Measurements from ENCODE around the gene ROR1. TPM values are rescaled to one million over a fixed set of nuclear protein-coding genes. Genes with fewer than 3 reads are reported as not detected.

The ROR1 gene
- total RNA-seq, 4 donors from 2014 or later = 5.1 to 7.3 (median 6.5) TPM

GRCh38 chr1:64162151-64162550, 388.3 kb downstream of the ROR1 start:
- no peak for DNase-seq (ENCODE audit: extremely low spot score)
- no peak overlapping the region for H3K4me3 ChIP-seq
- intact Hi-C loops (cut with DNase I) = no loop called here
- peaks cover 0 to 14% (median 0%) of the 10 kb centered on the region in 4 donors for H3K36me3 ChIP-seq
- peak overlapping the region in 2 of 4 donors; percentile 11 to 39 for H3K27ac ChIP-seq (replicated peaks in 1 of 4)
- no peaks in the 10 kb centered on the region for H3K27me3 ChIP-seq
- no peaks in the 10 kb centered on the region for H3K9me3 ChIP-seq
- TF ChIP-seq EP300 (IDR thresholded peaks at IDR 0.05) (no peak), POLR2AphosphoS5 (IDR thresholded peaks at IDR 0.05) (no peak), CTCF (IDR thresholded peaks at IDR 0.05) (no peak), POLR2A (IDR thresholded peaks at IDR 0.05; ENCODE audit: low read depth) (no peak)
- 83% methylated on average over 6 of the region's 6 CpGs for WGBS
- H3K4me1 ChIP-seq = peaks cover 0 to 20% (median 16%) of the 10 kb centered on the region in 4 donors

- Histone ChIP-seq H3K27me3 (no peaks in the 10 kb centered on the region), H3K36me3 (peaks cover 0 to 14% (median 0%) of the 10 kb centered on the region in 4 donors), H3K4me1 (peaks cover 0 to 20% (median 16%) of the 10 kb centered on the region in 4 donors), H3K4me3 (no peak overlapping the region), H3K9me3 (no peaks in the 10 kb centered on the region), H3K27ac (replicated peaks in 1 of 4) (no peak overlapping the region)
- no peak for DNase-seq (ENCODE audit: extremely low spot score)
- WGBS = 100% methylated on average over 1 of the region's 1 CpG
- TF ChIP-seq CTCF (IDR thresholded peaks at IDR 0.05) (no peak), POLR2AphosphoS5 (IDR thresholded peaks at IDR 0.05) (no peak), POLR2A (IDR thresholded peaks at IDR 0.05; ENCODE audit: low read depth) (no peak), EP300 (IDR thresholded peaks at IDR 0.05) (no peak)
- intact Hi-C loops (cut with DNase I) = no loop called here
These were observed 389.0 kb downstream of the ROR1 start for GRCh38 chr1:64162804-64163203.

- Histone ChIP-seq H3K4me1 (peaks cover 0 to 20% (median 16%) of the 10 kb centered on the region in 4 donors), H3K9me3 (no peaks in the 10 kb centered on the region), H3K4me3 (no peak overlapping the region), H3K27ac (replicated peaks in 1 of 4) (peak overlapping the region in 3 of 4 donors; percentile 20 to 60 (median 43)), H3K27me3 (no peaks in the 10 kb centered on the region), H3K36me3 (peaks cover 0 to 14% (median 0%) of the 10 kb centered on the region in 4 donors)
- 44% methylated on average over 4 of the region's 4 CpGs for WGBS
- TF ChIP-seq POLR2A (IDR thresholded peaks at IDR 0.05; ENCODE audit: low read depth) = no peak
- no peak for TF ChIP-seq CTCF (IDR thresholded peaks at IDR 0.05)
- no peak for TF ChIP-seq EP300 (IDR thresholded peaks at IDR 0.05)
- no peak for TF ChIP-seq POLR2AphosphoS5 (IDR thresholded peaks at IDR 0.05)
- intact Hi-C loops (cut with DNase I) = no loop called here
- no peak for DNase-seq (ENCODE audit: extremely low spot score)
These were observed 389.6 kb downstream of the ROR1 start for GRCh38 chr1:64163431-64163830.

- no peak for TF ChIP-seq POLR2A (IDR thresholded peaks at IDR 0.05; ENCODE audit: low read depth)
- no peak for TF ChIP-seq POLR2AphosphoS5 (IDR thresholded peaks at IDR 0.05)
- TF ChIP-seq CTCF (IDR thresholded peaks at IDR 0.05) = peak in 2 of 3 experiments; percentile 18 to 35
- TF ChIP-seq EP300 (IDR thresholded peaks at IDR 0.05) = no peak
- Histone ChIP-seq H3K27ac (replicated peaks in 1 of 4) (peak overlapping the region in 3 of 4 donors; percentile 20 to 43 (median 40)), H3K4me1 (peaks cover 0 to 20% (median 16%) of the 10 kb centered on the region in 4 donors), H3K36me3 (peaks cover 0 to 13% (median 0%) of the 10 kb centered on the region in 4 donors), H3K4me3 (no peak overlapping the region), H3K9me3 (no peaks in the 10 kb centered on the region), H3K27me3 (no peaks in the 10 kb centered on the region)
- DNase-seq (ENCODE audit: extremely low spot score) = no peak
- intact Hi-C loops (cut with DNase I) = no loop called here
- WGBS = 19% methylated on average over 1 of the region's 1 CpG
These were observed 390.2 kb downstream of the ROR1 start for GRCh38 chr1:64163970-64164369.

GRCh38 chr1:64166629-64167028, 392.8 kb downstream of the ROR1 start:
- intact Hi-C loops (cut with DNase I) = no loop called here
- no peak for DNase-seq (ENCODE audit: extremely low spot score)
- no peak for TF ChIP-seq POLR2AphosphoS5 (IDR thresholded peaks at IDR 0.05)
- no peak for TF ChIP-seq CTCF (IDR thresholded peaks at IDR 0.05)
- no peak overlapping the region for H3K27ac ChIP-seq (replicated peaks in 1 of 4)
- H3K36me3 ChIP-seq = no peaks in the 10 kb centered on the region
- H3K4me1 ChIP-seq = peaks cover 0 to 11% (median 7%) of the 10 kb centered on the region in 4 donors
- no peak overlapping the region for H3K4me3 ChIP-seq
- WGBS = 80% methylated on average over 3 of the region's 3 CpGs
- no peaks in the 10 kb centered on the region for H3K9me3 ChIP-seq
- H3K27me3 ChIP-seq = no peaks in the 10 kb centered on the region
